NOMO-1 treated with DMSO at 0.1 percent for 48 hours (cell line): ENCODE data around the gene PAQR8.
A peak's percentile ranks its signal among the peaks of the same experiment; 100 is the strongest.

Experiments
- DNase-seq: peaks from one replicate; lab custom pipeline; 2025; ENCODE audit not compliant: unreplicated experiment; lab: John Stamatoyannopoulos, UW

The PAQR8 gene

GRCh38 chr6:52361945-52362442 is at the start of gene PAQR8:
PAQR8 (plus strand) TSS chr6:52362151; CDS start chr6:52403214, 41,063 bp downstream.
- peak; percentile 71 for DNase-seq

DNA sequence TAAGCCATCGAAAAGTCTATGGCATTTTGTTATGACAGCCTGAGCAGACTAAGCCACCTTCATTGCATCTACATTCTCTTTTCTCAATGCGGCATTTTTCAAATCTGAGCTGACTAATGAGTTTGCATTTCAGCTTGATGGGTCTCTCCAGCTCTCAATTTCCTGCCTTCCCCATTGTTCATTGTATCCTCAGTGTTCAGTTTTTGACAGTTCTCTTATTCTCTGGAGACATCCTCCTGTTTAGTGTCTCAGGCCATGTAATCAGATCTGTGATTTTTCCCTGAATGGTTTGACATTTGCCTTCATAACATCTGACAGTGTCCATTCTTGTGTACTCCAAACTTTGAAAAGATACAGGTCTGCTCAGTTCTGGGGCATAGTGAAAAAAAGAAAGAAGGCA is 49.5 kb upstream of the PAQR8 start:
- no peak for DNase-seq

DNA sequence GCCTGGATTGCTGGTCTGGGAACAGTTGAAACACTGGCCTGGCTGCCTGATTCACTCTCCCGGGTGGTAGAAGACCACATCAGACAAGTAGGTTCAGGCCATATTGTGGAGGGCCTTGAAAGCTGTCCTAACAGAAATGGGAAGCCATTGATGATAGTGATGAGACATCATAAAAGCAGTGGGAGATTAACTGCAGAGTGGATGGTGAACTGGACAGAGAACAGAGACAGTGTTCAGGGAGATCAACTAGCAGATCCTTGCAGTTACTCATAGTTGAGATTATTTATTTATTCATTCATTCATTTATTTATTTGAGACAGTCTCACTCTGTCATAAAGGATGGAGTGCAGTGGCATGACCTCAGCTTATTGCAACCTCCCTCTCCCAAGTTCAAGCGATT is 47.2 kb upstream of the PAQR8 start:
- DNase-seq = no peak

- DNase-seq = no peak
Observed at GRCh38 chr6:52317211-52317610, 44.7 kb upstream of the PAQR8 start.

- peak; percentile 85 for DNase-seq
Observed at GRCh38 chr6:52317841-52318581, 43.9 kb upstream of the PAQR8 start.

DNA sequence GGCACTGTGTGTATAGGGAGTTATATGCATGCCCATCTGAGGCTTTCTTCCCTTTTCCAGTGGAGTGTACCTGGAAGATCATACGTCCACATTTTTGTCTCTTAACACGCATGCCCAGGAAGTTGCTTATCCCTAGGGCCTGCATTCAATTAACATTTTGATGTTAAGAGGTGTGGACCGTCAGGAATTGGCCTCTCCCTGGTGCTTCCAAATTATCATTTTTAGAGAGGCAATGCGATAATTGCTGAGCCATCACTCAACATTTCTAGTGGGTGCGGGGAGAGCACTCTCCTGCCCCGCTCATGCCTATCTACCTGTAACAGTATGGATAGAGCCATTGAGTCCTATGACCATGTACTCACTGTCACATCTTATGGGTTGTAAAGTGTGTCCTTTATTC is 37.8 kb upstream of the PAQR8 start:
- no peak for DNase-seq

GRCh38 chr6:52325695-52326471 is 36.1 kb upstream of the PAQR8 start:
- DNase-seq = no peak

- no peak for DNase-seq
Observed at GRCh38 chr6:52326540-52327364, 35.2 kb upstream of the PAQR8 start.

DNA sequence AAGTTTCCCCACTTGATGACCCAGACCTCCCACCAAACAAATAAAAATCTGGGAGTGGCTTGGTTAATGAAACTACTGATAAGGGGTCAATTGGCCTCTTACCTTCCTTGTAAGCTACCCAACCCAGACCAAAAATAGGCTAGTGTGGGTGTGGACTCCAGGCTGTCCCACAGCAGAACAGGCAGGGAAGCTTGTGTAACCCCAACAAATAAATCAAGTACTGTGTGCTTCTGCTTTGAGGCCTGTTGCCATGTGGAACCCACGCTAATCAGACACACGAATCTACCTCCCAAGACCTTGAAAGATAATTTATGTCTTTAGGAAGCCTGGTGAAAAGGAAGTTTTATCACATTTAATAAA is 33.7 kb upstream of the PAQR8 start:
- DNase-seq = peak; percentile 93

GRCh38 chr6:52328729-52329128 is 33.2 kb upstream of the PAQR8 start:
- no peak for DNase-seq

- DNase-seq = peak; percentile 79
Observed at GRCh38 chr6:52330470-52330869, 31.5 kb upstream of the PAQR8 start.

GRCh38 chr6:52331793-52332457 is 30.0 kb upstream of the PAQR8 start:
- DNase-seq = no peak

DNA sequence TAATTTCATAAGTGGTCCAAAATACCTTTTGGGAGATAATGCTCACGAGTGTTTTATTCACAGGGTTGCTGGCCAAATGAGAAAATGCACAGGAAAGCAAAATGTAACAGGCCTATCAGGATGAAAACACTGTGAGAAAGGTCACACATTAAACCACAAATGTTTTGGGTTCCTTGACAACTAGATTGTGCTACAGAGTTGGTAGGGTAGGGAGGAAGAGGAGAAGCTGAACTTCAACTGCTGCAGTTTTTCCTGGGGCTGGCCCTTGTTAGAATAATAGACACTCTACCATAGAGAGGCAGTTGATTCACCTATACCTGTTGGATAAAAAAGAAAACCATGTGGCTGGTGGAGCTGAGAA is 28.1 kb upstream of the PAQR8 start:
- peak; percentile 11 for DNase-seq

GRCh38 chr6:52335576-52335975 is 26.4 kb upstream of the PAQR8 start:
- no peak for DNase-seq

DNA sequence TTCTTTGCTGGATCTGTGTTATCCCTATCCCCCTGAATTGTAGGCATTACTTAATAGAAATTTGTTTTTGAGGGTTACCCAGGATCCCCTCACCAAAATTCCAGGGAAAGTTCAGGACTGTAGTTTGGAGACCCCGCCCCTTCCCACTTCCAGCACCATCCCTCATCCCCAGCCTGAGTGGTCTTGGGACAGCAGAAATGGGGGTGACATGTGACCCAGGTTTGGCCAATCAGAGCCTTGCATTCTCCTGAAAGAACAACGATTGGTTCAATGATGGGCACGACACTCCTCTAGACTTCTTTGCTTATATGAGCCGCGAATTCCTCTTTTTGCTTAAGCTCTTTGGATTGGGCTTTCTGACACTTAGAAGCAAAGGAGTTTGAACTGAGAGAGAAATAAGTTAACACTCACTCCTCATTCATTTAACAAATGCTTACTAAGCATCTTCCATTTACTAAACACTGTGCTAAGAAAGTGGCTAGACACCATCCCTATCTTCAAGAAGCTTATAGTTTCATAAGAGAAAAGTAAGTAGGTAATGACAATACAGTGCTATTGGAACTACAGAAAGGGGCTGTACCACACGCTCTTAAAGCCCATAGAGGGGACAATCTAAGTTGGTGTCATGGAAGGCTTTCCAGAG is 24.9 kb upstream of the PAQR8 start:
- no peak for DNase-seq

- DNase-seq = peak; percentile 32
Observed at GRCh38 chr6:52337633-52338290, 24.2 kb upstream of the PAQR8 start.

DNA sequence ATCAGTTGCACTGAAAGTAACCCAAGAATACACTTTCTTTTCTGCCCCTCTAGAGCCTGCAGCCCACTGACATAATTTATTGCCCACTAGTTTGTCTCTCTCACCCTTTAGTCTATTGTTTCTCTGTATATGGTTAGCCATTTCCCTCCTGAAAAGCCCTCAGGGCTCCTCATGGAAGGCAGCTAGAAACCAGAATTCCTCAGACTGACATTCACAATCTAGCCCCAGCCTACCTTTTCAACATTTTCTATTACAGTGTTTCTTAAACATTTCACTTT is 21.4 kb upstream of the PAQR8 start:
- DNase-seq = no peak

DNA sequence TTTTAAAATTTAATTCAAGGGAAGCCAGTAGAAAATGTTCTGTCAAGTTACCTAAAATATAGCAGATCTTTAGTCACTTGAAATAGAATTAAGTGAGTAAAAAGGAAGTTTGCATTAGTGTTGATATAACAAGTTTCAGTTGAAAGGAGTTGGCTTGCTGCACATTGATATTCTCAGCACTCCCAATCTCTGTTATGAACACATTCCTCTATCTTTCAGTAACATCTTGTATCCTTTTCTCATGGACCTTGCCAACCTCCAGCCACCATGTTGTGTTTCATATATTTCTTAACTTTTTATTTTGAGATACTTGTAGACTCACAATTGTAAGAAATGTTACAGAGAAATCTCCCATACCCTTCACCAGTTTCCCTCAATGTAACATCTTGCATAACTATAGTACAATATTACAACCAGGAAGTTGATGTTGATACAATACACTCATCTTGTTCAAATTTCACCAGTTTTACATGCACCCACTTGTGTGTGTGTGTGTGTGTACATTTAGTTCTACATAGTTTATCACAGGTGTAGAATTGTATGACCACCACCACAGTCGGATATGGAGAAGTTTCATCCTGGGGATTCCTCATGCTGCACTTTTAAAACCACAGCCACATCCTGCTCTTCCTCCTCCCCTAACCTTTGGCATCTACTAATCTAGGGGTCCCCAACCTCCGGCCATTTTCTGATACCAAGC is 20.2 kb upstream of the PAQR8 start:
- peak; percentile 57 for DNase-seq

GRCh38 chr6:52345311-52345710 is 16.6 kb upstream of the PAQR8 start:
- no peak for DNase-seq

- no peak for DNase-seq
Observed at GRCh38 chr6:52346503-52346902, 15.4 kb upstream of the PAQR8 start.
